GOT3 (cell line): ENCODE measurements around the gene SYNE4.
"Not testable (repeated sequence)": the region's sequence is repeated elsewhere in the genome, so short reads cannot be mapped to it uniquely, and the experiment has no call there.

Experiments
- DNase-seq: peaks from one replicate; lab custom pipeline; 2025; ENCODE audit warnings: mixed read lengths; lab: John Stamatoyannopoulos, UW

SYNE4 gene

DNA sequence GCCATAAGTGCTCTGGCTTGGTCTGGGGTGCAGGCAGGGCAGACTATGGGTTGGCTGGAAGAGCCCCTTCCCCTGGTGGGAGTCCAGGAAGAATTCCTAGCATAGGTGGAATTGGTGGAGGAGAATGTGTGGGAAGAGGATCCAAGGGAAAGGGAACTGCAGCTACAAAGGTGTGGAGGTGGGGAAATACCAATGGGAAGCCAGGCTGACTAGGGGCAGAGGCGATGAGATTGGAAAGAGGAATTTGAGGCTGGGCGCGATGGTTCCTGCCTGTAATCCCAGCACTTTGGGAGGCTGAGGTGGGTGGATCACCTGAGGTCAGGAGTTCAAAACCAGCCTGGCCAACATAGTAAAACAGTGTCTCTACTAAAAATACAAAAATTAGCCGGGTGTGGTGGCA, 18.5 kb downstream of the SYNE4 start:
- no peak for DNase-seq

DNA sequence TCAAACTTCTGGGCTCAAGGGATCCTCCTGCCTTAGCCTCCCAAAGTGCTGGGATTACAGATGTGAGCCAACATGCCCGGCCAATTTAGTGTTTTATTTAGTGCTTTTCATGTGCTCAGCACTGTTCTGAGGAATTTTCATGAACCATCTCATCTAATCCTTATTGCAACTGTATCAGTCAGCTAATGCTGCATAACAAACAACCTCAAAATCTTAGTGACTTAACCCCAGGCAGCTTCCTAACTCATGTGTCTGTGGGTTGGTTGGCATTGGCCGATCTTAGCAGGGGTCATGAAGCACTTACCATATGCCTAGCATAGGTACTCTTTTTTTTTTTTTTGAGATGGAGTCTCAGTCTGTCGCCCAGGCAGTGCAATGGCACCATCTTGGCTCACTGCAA, 19.8 kb downstream of the SYNE4 start:
- no peak for DNase-seq

DNA sequence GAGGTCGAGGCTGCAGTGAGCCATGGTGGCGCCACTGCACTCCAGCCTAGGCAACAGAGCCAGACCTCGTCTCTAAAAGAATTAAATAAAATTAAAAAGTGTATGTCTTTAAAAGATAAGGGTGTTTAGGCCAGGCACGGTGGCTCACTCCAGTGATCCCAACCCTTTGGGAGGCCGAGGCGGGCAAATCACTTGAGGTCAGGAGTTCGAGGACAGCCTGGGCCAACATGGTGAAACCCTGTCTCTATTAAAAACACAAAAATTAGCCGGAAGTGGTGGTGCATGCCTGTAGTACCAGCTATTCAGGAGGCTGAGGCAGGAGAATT, 21.1 kb downstream of the SYNE4 start:
- no peak for DNase-seq

DNA sequence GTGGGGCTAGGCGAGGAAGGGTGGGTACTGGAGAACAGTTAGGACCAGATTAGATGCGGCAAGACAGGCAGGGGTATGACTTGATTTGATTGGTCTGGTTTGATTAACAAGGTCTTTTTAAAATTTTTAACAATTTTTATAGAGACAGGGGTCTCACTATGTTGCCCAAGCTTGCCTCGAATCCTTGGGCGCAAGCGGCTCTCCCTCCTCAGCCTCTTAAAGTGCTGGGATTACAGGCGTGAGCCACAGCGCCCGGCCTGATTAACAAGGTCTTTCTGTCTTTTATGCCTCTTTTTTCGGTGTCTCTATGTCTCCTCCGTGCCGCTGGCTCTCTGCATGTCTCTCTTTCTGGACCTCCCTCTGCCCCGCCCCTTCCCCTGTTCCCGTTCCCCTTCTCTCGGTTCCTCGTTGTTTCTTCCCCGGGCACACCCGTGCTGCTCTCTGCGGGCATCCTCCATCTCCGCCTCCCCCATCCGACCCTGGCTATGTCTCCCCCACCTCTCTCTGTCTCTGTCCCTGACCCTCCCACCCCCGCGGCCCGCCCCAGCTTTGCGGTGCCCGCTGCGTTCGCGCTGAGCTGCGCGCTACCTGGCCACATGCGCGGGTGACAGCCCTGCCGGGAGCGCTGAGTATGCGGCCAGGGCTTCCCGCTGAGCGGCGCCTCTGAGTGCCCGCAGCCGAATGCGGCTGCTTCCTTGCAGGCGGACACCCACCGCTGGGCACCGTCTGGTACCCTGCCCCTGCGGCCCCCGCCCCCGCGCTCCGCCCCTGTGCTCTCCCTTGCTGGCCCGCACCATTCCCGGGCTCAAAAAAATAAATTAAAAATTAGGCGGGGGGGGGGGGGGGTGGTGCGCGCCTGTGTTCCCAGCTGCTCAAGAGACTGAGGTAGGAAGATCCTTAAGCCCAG, 21.7 kb downstream of the SYNE4 start:
- DNase-seq = no peak

DNA sequence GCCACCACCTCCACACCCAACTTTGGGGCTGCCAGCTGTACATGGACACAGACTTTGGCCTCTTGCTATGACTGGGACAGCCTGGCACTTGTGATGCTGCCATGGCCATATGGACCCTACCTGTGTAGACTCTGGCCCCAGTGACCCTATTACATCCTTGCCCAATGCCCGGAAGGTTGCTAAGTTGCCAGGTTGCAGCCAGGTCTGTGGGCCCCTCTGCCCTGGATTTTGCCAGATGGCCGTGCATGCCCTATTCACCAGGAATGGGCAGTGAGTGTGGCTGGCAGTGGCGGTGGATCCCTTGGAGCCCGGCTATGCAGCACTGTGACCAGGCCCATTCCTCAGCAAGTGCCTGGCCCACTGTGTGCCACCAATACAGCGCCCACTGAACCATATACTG, 22.5 kb downstream of the SYNE4 start:
- no peak for DNase-seq

DNA sequence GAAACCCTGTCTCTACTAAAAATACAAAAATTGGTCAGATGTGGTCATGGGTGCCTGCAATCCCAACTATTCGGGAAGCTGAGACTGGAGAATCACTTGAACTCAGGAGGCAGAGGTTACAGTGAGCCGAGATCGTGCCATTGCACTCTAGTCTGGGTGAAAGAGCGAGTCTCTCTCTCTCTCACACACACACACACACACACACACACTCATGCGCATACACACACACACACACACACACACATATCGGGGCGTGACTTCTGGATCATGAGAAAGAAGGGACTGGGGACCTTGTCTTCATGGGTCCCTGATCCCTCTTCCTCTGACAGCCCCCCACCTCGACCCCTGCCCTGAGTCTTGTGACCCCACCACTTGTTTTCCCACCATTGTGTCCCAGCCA, 25.4 kb downstream of the SYNE4 start:
- no peak for DNase-seq

DNA sequence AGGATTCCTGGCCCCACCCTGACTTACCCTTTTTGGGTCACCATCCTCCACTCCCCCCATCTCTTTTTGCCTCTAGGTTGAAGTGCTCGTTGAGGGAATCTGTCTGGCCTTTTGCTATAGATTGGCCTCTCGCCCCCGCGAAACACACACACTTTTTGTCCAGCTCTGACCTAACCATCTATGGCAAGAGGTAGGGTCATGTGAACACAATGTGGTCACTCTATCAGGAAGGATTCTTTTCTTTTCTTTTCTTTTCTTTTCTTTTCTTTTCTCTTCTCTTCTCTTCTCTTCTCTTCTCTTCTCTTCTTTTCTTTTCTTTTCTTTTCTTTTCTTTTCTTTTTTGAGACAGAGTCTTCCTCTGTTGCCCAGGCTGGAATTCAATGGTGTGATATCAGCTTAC, 27.6 kb downstream of the SYNE4 start:
- not testable (repeated sequence) for DNase-seq

DNA sequence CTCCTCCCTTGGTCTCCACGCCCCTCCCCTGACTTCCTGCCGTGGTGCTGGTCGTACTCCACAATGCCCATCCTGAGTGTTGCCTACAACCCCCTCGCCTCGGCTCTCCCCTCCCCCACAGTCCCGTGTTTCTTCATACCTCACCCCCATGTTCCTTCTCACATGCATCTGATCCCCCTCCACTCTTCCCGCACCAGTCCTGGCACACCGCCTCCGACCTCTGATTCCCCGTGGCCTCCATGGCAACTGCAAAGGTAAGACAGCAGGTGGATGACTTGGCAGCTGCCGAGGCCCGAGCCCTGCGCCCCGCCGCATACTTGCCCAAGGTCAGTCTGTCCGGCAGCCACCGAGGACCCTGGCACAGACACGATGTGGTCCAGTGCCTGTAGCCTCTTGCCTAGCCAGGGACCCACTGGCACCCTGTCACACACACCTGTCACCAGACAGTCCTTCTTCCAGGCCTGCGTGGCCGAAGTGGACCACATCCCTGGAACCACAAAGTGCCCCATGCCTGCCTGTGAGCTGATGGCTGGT, 29.7 kb downstream of the SYNE4 start:
- no peak for DNase-seq

DNA sequence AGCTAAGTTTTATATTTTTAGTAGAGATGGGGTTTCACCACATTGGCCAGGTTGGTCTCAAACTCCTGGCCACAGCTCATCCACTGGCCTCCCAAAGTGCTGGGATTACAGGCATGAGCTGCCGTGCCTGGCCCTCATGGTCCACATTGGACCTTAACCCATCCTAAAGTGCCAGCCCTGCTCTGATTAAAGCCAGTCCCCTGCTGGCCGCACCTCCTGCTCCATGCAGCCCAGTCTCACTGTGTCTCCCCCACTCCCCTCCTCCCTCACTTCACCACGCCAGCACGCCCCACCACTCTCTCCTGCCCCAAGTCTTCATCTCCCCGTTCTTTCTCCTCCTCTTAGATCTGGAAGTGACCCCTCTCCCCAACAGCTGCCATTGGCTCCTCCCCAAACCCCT, 30.3 kb downstream of the SYNE4 start:
- no peak for DNase-seq

DNA sequence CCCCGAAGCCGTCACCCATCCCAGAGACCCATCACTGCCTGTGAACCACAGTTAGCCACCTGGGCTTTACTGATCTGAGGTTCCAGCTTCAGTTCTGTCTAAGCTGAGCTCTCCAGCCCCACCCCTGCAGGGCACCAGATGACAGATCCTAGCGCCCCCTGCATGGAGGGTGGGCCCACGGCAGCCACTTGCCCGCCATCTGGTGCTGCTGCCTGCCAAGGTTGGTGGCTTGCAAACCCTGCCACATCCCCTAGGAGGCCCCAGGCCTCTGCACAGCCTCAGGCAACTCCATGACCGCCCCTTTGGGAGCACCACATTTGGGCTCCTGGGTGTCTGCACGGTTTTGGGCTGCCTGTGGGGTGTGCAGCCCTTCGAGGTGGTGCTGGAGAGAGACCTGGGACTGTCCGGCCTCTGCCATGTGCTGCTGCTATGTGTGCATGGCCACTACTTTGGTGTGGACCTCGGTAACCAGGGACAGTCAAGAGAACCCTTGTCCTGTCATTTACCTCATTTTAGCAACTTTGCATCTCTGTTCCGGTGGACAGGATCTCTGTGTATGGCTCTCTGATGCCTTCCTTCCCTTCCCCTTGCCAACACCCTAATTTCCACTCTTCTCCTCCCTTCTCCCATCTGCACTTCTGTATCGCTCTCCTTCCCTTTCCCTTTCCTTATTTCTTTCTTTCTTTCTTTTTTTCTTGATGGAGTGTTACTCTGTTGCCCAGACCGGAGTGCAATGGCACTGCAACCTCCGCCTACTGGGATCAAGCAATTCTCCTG, 31.0 kb downstream of the SYNE4 start:
- DNase-seq = no peak

DNA sequence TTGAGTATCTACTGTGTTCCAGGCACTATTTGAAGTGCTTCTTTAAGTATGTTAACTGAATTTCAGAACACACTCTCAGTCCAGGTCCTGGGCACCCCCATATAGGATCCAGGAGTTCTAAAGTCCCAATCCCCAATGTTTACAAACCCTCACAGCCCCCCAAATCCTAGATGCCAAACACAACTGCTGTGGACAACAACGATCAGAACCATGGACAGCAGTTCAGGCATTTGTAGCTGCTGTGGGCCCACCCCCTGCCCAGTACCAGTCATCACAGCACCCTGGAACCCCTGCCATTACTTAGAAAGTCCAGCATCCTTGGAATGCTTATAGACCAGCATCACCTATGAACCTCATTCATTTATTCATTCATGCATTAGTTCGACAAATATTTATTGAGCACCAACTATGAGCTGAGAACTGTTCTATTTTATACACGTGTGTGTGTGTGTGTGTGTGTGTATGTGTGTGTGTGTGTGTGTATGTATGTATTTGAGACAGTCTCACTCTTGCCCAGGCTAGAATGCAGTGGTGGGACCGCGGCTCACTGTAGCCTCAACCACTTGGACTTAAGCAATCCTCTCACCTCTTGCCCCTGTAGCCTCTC, 32.9 kb downstream of the SYNE4 start:
- DNase-seq = no peak

DNA sequence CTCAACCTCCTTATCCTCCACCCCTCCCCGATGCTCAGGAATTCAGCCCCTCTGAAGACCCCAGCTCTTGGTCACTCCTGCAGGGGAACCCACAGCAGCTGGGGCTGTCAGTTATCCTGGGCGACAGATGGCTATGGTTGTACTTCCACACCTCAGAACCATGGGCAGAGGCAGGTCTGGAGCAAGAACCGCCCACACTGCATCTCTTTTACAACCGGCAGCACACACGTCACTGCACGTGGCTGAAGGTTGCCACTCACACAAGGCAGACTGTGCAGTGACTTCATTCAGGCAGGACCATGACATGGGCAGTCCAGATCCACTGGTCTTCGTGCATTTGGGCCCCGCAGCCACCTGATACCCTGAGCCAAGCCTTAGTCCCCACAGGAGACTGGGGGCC, 35.1 kb downstream of the SYNE4 start:
- no peak for DNase-seq

DNA sequence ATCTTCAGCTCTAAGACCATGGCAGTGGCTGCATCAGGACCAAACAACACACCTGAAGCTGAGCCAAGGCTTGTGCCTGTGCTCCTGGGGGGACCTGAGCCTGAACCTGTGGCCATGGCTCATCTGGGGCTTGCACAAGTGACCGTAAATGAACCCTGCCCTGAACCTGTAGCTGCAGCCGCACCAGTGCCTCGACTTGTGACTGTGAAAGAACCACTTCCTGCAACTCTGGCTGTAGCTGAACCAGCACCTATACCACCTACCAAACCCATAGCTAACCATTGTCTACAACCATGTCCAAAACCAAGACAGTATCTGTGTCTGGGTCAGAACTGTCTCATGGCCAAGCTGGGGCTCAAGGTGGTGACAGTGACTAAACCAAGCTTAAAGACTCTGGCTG, 41.8 kb downstream of the SYNE4 start:
- no peak for DNase-seq

DNA sequence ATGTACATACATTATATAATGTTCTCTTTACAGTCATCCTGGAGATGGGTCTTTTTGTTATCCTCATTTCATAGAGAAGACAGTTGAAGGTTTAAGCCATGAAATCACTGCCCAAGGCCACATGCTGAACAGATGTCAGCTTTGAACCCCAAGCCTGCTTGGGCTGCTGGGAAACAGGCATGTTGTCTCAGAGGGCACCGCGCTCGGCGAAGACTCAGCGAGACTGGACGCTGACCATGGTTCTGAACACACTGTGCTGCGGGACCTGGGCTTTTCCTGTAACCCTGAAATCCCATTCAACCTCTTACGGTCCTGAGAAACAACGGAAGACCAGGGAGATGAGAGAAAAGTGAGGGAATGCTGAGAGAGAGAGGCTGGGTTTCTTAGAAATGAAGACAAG, 45.1 kb downstream of the SYNE4 start:
- no peak for DNase-seq

DNA sequence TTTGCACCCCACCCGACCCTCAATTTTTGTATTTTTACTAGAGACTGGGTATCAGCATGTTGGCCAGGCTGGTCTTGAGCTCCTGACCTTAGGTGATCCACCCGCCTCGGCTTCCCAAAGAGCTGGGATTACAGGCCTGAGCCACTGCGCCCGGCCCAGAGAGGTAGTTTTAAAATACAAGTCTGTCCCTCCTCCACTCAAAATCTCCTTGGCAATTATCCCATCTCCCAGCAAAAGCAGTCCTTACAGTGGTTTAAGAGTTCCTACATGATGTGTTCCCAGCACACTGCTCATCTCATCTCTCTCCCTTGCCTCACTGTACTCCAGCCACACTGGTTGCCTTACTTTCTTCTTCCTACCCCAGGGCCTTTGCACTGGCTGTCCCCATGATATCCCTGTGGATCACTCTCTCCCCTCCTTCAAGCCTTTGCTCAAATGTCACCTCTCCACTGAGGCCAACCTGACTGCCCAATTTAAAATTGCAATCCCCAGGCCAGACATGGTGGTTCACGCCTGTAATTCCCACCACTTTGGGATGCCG, 48.1 kb downstream of the SYNE4 start:
- DNase-seq = no peak

DNA sequence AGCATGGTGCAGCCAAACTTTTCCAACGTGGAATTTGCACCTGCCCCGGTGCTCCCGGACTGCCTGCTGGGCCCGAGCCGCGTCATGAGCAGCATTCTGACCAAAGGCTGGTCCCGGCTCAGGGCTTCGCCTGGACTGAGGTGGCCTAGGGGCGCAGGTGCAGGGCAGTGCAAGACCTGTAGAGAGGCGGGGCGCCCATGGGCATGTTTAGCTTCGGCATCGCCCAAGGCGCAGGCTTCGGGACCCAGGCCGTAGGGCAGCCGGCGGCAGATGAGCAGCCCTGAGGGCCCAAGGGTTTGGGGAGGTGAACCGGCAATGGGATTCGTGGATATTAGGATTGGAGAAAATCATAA, 48.7 kb downstream of the SYNE4 start:
- DNase-seq = no peak

DNA sequence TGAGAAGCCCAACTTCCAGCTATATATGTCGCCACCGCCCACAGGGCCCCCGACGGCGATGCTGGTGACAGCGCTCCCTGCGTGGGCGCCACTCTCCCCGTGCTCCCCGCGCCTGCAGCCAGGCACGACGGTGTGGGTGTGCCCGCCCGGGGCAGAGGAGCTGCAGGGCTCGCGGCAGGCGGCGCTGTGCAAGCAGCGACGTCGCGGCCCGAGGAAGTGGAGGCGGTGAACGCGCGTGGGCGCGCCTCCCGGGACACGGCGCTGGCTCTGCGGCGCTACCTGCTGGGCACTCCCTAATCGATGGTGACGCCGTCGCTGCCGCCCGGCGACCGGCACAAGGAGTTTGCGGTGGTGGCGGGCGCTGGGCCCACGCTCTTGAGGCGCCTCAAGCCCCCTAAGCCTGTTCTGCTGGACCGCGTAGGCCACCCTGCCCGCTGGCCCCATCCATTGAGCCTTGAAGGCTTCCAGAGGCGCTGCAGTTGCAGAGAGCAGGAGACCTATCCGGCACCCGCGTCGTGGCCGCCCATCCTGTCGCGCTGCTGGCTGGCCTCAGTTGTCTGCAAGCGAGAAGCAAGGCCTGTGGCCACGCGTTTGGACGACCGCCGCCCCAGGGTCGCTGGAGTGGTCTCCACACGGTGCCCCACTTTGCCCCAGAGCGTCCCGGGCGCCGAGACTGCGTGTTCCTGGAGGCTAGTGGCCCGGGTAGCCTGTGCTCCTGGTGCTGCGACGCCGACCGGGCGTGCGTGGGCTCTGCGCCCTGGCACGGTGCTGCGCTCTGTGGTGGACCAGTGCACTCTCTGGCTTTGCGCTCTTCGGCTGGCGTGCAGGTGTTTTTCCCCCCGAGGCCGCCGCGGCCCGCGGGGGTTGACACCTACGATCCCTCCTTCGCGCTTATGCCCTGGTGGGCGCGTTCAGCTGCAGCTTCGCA, 49.3 kb downstream of the SYNE4 start:
- DNase-seq = no peak

DNA sequence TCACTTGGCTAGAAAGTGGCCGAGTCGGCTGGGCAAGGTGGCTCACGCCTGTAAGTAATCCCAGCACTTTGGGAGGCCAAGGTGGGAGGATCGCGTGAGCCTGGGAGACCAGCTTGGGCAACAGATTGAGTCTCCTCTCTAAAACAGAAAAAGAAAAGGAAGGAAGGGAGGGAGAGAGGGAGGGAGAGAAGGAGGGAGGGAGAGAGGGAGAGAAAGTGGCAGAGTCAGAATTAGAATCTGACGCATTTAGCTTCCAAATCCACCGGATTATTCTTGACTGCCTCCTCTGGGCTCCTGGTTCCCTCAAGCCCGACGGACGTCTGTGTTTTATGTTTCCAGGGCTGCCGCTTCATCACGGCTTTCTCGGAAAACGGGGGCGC, 50.0 kb downstream of the SYNE4 start:
- no peak for DNase-seq

DNA sequence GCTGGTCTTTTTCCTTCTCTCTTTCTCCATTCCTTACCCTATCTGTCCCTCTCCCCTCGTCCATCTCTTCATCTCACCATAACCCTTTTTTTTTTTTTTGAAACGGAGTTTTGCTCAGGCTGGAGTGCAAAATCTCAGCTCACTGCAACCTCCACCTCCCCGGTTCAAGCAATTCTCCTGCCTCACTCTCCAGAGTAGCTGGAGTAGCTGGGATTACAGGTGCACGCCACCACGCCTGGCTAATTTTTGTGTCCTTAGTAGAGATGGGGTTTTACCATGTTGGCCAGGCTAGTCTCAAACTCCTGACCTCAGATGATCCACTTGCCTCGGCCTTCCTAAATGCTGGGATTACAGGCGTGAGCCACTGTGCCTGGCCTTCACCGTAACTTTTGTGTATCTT, 51.2 kb downstream of the SYNE4 start:
- not testable (repeated sequence) for DNase-seq

DNA sequence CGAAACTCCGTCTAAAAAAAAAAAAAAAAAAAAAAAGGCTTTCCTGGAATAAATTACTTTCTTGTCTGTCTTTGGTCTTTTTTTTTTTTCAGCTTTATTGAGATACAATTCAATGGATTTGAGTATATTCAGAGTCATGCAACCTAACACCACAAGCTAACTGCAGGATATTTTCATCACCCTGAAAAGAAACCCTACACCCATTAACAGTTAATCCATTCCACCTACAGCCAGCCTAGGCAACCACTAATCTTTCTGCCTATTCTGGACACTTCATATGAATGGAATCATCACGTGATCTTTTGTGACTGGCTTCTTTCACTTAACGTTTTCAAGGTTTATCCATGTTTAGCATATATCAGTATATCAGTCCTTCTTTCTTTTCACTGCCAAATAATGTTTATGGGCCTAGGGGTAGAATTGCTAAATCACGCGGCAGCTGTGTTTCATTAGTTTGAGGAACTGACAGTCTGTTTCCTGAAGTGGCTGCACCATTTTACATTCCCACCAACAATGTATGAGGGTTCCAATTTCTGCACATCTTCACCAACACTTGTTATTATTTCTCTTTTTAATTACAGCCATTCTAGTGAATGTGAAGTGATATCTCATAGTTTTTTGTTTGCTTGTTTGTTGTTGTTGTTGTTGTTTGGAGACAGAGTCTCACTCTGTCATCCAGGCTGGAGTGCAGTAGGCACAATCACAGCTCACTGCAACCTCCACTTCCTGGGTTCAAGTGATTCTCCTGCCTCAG, 52.6 kb downstream of the SYNE4 start:
- no peak for DNase-seq
